GM19468 (cell line): Measurements from ENCODE around the gene EDN2.

ENCODE experiments used
- ATAC-seq: cut with Tn5 transposase; IDR thresholded peaks from one replicate; pipeline ENCODE4 v1.9.1; 2021; ENCODE audit warnings: mild to moderate bottlenecking, moderate library complexity, moderate number of reproducible peaks; ENCODE audit not compliant: unreplicated experiment; ENCODE audit errors: extremely low read depth

Gene EDN2

DNA sequence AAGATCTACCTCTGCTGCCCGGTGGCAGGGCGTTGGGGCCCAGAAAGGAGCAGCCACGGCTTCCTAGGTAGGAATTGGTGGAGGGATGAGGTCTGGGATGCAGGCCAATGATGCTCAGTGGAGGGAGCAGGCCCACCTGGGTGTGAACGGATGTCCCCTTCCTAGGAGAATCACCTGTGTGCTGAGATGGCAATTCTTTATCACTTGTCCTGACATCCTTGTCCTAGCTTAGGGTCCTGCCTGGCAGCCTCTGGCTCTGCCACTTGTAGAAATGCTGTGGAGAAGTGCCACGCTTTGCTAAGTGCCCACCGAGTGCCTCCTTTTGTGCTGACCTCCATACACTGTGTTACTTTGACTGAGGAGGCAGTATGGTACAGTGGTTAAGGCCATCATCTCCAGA lies 12.8 kb downstream of the EDN2 start:
- no peak for ATAC-seq

DNA sequence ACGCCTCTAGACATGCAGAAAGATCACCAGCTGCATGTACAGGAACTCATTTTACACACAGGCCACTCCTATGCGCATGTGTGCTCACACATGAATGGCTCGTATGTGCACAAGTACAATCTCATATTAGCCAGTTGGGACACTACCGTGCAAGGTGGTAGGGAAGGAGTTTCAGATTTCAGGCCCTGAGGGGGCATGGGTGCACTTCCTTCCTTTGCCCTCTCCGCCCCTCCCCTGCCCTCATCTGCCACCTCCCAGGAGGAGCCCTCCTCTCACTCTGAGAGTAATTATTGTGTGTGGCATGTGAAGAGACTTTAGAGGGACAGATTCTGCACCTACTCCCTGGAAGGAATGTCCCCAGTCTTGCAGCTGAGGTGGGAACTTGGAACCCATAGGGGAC lies 14.8 kb downstream of the EDN2 start:
- no peak for ATAC-seq

DNA sequence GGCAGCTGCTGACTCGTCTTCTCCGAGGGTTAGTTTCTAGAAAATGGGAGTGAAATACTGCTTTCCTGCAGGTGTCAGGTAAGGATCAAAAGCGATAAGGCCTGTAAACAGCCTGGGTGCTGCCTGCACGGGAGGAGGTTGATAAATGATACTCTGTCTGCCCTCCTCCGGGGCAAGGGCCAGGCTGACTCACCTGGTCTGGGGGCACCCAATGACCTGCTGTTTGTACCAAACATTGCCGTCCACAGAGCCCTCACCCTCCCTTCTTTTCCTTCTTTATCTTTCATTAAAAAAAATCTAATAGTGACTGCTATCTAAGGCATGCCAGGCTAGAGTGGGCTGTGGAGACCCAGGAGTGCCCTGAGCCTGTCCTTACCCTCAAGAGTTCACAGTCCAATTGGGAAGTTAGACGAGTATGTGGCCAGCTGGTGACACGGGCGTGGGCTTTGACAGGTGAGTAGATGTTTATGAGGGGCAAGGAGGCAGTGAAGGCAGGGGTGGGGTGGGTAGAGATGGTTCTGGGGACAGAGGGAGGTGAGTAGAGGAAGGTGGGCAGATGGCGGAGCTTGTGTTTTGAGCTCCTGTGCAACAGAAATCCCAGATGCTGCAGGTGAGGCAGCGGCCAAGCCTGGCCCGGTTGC lies 16.2 kb downstream of the EDN2 start:
- no peak for ATAC-seq

DNA sequence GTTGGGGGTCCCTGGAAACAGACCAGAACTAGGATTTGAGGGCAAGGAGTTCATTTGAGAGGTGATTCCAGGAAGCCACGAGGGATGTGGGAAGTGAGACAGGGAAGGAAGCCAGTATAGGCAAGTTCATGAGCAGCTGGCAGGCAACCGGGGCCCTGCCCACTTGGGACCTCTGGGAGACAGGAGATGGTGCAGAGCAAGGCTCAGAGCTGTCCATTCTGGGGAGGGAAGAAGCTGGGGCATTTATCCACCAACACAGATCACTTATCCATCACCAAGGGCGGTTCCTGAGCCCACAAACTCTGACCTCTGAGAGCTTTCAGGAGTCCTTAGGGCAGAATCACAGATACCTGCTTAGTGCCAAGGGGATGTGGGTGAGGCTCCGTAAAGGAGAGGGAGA lies 16.8 kb downstream of the EDN2 start:
- no peak for ATAC-seq

DNA sequence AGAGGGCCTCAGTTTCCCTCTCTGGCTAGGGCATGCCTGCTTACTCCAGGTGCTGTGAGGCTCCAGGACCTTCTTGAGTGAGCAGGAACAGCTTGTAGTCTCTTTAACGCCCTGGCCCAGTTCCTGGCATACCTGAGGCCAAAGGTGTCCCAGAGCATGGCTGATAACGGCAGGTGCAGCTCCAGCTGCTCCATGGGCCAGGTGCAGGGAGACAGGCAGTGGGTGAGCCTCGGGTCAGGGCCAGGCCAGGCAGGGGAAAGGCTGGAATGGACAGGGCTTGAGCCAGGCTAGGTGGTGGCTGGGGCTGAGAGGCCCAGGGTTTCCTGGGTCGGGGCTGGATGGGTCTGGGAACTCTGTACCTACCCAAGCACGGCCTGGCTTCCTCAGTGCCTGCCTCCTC lies 18.3 kb downstream of the EDN2 start:
- ATAC-seq, result no peak

DNA sequence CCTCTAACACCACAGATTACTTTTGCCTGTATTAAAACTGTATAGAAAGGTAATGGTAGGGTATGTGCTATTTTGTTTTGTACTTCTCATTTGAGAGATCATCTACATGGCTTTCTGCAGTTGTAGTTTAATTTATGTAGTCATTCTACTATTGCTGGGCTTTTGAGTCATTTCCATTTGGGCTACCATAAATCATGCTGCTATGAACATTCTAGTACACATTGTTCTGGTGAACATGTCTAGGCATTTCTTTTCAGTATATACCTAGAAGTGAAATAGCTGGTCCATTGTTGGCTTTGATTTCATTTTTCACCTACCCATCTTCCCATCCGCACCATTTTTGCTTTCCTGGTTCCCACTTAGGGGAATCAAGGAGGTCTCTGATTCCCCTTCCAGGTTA lies 18.7 kb downstream of the EDN2 start:
- no peak for ATAC-seq

DNA sequence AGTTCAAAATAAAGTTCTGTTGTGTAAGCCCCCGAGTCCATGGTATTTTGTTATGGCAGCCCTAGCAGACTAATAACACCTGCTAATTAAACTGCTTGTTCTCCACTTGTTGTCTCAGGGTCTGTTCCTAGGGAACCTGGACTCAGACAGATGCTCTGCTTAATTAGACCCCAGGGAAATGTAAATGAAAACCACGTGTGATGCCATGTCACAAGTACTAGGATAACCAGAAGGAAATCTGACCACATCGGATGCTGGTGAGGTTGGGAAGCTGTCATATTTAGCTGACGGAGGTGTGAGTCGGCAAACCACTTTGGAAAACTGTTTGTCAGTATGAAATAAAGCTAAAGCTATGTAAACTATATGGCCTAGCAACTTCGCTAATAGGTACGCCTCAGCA lies 19.6 kb downstream of the EDN2 start:
- no peak for ATAC-seq

DNA sequence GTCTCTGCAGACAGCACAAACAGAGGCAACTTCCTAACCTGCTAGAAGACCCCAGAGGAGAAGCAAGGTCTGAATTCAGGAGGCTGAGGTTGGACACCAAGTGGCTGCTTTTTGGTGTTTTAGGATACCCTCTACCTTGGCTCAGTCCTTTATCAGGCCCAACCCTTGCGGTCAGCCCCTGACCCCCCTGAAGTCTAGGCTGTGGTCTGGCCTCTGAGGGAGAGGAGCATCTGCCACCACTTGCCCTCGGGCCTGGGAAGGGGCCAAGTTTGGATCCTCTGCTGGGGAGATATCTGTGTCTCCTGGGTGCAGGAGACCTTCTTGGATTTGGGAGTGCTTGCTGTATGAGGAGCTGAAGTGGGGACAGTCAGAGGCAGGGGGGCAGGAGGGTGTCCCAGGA lies 21.0 kb downstream of the EDN2 start:
- no peak for ATAC-seq

DNA sequence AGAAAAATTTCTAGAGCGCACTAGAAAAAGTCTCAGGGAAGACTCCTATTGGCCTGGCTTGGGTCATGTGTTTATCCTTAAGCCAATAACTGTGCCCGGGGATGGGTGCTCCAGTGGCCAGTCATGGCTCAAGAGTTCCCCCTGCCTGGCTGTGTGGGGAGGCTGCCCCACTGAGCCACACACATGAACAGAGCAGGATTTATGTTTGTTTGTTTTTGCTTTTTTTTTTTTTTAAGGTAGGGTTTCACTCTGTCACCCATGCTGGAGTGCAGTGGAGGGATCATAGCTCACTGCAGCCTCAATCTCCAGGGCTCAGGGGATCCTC lies 21.8 kb downstream of the EDN2 start:
- no peak for ATAC-seq

DNA sequence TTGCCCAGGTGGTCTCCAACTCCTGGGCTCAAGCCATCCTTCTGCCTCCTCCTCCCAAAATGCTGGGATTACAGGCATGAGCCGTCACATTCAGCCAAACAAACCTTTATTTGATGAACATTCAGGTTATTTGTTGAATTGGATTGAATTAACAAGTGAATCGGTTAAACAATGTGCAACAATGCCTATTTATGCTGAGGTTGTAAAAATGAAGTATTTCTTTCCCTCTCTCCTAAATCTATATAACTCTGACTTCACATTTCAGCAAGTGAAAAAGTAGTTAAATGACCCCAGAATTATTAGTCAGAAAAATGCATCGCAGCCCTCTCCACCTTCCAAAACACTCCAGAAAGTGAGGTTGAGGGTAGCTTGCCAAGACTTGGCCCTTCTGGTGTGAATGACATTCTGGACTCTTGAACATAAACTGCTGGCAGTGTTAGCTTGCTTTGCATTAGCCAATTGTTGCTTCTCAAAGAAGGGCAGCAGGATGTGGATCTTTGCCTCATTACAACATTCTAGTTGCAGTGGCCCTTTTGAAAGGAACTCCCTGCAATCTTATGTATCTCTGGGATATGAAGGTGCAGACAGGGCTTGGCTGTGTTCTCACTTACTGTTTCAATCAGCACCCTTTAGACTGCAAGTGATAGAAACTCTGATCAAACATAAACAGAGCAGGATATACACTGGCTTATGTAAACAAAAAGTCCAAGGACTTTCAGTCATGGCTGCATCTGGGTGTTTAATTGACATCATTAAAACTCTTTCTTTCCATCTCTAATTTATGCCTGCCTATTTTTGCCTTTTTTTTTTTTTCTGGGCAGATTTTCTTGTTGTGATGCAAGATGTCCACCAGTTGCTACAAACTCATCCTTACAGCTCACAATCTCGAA lies 22.4 kb downstream of the EDN2 start:
- ATAC-seq, result no peak

DNA sequence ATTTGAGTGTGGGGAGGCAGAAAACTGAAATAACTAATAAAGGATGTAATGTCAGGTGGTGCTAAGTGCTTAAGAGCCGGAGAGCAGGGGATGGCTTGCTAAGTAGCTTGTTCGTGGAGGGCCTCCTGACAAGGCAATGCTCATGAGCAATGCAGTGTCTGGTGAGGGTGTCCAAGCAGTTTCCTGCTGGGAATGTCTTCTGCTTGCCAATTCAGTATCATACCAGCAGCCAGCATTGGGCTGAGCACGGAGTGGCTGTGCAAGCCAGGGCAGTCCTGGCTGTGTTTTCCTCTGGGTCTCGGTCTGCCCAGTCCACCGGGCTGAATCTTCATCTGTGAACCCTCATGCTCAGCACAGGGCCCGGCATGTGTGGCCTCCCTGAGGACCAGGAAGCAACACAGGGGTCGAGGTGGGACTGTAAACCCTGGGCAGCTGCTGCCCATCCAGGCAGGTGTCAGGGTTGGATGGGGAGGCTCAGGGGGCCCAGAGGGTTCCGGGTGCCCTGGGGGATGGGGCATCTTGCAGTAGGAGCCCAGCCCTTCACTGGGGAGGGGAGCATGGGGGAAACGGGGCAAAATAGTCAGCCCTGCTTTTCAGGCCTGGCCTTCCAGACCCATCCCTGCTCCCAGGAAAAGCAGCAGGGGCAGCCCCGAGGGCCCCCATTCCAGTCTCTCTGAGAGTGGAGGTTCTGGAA lies 27.5 kb downstream of the EDN2 start:
- ATAC-seq, result no peak

DNA sequence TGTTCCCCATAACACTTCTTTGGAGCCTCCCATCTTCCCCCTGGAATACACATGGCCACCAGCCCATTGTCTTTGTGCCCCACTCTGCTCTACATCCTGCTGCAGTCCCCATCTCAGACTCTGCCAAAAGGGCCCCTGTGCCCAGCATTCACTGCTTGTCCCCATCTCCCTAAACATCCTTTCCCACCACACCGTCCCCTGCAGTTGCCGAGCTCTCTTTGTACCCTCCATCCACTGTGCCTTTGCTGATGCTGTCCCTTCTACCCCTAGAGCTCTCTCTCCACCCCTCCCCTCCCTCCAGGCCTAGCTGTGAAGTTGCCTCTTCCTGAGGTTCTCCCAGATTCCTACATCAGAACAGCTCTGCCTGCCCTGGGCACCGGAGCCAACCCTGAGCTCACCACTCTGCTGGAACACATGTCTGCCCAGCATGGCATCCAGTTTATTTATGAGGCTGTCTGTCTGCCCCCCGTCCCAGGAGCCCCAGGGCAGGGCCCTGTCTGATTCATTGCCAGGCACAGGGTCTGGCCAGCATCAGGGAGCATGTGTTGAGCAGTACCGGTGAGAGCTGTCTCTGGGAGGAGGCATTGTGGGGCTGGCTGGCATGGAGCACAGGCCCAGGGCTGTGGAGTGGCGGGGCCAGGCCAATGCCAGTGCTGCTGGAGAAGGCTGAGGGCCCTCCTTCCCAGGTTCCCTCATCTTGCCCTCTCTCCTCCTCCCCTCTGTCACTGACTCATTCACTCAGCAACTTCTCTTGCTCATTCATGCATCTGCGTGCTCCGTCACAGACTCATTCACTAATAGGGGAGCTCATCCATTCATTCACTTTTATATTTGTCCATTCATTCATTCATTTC lies 28.8 kb downstream of the EDN2 start:
- no peak for ATAC-seq

DNA sequence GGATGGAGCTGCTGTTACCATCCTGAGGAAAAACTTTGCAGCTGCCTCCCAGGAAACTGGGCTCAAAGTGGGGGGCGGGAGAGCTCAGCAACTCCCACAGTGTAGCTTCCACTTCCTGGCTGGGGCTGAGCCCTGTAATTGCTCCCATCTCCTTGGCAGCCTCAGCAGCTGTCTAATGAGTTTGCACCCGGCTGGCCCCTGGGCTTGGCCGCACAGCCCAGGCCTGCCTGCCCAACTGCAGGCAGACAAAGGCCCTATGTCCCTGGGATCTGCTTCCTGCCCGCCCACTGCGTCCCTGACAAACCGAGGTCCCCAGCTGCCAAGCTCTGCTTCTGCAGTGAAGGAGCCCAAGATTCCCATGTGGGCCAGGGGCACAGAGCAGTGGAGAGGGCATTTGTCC lies 30.1 kb downstream of the EDN2 start:
- no peak for ATAC-seq

DNA sequence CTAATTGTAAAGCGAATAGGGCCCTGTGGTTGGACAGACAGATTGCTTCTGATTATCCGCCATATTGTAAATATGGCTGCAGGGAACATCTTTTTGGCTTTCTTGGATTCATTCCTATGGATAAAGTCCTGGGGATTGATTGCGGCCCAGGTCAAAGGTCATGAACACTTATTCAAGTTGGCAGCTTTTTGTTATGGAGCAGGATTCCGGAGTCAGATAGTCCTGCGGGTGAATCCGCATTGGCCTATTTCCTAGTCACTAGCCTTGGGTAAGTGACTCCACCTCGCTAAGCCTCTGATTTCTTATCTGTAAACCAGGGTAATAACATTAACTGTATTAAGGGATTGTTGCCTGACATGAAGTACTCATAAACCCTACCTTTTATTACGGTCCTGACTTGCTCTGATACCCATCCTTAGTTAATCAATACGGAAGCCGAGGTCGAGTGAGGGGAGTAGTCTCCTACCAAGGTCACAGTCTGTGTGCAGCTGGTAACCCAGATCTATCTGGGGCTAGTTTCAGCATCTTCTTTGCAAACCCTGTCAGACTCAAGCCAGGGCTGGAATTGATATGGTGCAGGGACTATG lies 31.7 kb downstream of the EDN2 start:
- no peak for ATAC-seq

DNA sequence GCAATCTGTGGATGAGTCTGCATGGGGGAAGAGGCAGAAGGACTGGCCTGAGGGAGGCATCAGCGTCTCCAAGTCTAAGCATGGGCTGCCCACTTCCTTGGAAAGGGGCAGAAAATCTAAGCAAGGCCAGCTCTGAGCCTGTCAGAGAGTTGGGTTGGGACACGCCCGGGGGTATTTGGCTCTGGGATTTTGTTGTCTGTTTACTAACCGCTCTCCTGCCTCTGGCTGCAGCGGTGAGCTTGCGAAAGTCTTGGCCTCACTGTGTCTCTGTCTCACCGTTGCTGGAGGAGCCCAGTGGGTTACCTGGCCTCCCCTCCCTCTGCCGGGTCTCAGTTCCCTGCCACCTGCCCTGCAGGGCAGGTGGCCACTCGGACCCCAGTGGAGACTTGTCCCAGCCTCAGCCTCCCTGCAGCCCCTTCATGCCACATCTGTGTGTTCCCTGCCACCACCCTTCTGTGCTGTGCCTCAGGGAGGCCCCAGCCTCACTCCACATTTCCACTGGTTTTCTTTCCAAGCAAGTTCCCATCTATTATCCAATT lies 33.7 kb downstream of the EDN2 start:
- ATAC-seq, result no peak

DNA sequence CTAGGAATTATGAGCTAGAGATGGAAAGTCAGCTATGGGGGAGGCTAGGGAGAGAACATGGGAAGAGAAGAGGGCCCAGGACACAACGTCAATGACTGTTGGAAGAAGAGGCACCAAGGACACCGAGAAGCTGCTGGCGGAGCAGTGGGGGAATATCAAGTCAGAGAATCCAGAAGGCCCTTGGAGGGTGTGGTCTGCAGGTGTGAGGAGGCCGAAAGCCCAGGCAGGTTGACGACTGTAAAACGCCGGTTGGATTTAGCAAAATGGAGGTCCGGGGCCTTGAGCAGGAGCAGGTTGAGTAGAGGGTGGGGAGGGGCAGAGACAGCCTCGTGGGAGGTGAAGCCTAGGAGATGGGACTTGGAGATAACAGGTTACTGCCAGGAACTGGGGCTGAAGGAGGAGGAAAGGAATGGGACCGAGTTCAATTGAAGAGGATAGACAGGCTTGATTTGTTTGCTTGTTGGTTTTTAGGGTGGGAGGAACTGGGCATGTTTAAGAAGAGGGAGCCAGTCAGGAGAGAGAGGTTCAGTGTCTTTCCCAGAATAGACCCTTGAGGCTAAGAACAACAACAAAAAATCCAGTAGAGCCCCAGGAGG lies 35.1 kb downstream of the EDN2 start:
- no peak for ATAC-seq

DNA sequence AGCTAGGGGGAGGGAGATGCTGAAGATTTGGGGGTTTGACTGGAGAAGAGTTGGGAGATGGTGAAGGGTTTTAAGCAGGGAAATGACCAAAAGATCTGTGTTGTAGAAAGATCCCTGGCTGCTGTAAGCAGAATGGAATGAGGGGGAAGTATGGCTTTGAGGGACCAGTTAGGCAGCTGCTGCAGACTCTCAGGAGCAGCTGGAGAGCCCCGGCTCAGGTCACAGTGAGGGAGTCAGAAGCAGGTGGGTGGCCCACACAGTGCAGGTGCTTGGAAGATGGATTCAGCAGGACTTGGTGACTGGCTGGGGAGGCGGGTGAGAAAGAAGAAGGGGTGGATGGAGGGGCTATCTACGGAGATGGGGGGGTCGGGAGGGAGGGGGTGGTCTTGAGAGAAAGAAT lies 35.7 kb downstream of the EDN2 start:
- ATAC-seq, result no peak

DNA sequence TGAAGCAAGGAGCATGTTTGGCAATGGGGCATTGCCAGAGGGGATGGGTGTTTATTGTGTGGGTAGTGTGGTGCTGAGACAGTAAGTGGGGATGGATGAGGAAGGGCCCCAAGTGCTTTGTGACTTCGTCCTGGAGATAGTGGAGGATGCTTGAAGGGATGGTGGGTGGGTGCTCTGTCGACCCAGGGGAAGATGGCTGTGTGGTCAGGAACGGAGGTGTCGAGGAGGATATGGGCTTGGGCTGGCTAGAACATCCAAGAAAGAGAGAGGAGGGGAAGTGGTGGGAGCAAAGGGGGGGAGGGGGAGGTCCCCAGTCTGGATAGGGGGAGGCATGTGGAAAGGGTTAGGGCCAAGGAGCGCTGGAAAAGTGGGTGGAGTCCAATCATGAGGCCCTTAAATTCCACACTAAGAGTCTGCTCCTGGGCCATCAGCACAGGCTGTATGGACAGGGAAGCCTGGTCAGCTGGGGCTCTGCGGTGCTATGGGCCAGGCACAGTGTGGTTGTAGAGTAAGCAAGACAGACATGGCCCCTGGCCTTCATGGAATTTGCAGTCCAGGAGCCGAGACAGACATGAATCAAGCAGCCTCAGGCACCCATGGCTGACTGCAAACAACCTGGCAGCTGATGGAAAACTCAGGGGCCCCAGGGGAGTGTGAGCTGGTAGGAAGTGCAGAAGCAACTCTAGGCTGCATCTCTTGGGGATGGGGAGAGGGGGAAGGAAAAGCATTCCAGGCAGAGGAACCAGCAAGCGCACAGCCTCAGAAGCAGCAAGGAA lies 36.3 kb downstream of the EDN2 start:
- ATAC-seq, result no peak
